Activated naive CD8-positive, alpha-beta T cell treated with anti-CD3 and anti-CD28 coated beads, Interleukin-2, amount 50 U/mL, for 16 hours (primary cell): ENCODE results near the gene CCDC187.
"Not testable (repeated sequence)": the region's sequence is repeated elsewhere in the genome, so short reads cannot be mapped to it uniquely, and the experiment has no call there.

Source experiments
- DNase-seq: peaks from one replicate; pipeline ENCODE4 v3.0.0-alpha.2; 2020; ENCODE audit warnings: low read depth, low spot score

Gene CCDC187

DNA sequence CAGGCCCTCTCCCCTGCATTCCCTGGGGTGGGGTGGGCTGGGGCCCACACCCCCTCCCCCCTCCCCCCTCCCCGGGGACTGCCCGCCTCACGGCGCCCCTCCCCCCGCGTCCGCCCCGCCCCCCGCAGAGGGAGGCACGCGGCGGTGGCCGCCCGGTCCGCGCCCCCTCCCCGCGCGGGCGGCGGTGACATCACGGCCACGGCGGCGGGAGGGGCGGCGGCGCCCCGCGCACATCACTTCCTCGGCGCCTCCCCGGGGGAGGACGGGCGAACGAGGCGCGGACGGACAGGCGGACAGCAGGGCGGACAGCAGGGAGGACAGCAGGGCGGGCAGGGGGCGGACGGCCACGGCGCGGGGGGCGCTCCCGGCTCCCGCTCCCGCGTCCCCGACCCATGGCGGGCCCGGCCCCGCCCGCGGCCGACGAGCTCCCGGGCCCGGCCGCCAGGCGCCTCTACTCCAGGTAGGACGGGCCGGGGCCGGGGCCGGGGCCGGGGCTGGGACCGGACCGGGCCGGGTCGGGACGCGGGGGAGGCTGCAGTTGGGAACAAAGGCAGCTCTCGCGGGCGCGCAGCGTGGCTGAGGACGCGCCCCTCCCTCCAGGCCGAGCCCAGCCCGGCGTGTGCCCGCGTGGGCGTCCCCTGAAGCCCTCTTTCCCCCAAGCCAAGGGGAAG lies 23.5 kb upstream of the CCDC187 start, which contains the start of gene GPSM1:
TSS of gene GPSM1 (plus strand) at position 236 of the 671 bp plus-strand sequence. CDS start at position 393, 157 bp downstream.
- DNase-seq: no peak

DNA sequence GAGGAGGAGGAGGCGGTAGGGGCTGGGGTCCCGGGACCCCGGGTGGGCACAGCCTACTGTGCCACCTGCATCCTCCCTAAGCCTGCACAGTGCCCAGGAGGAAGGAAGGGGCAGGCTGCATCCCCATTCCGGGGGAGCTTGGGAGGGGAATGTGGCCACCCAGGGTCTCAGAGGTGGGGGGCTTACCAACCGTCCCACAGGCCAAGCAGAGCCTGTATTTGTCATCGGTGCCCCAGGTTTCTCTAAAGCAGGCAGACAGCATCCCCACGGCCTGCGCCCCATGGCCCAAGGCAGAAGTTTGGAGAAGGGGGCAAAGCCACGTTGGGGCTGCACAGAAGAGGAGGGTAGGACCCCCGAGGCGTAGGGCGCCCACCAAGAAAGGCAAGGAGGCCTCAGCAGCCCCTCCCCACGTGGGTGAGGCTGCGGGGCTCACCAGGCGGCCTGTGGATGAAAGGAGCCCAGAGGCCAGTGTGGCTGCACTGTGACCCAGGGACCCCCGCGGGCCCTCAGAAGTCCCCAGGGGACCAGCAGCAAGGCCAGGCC lies 22.9 kb upstream of the CCDC187 start:
- DNase-seq: no peak

DNA sequence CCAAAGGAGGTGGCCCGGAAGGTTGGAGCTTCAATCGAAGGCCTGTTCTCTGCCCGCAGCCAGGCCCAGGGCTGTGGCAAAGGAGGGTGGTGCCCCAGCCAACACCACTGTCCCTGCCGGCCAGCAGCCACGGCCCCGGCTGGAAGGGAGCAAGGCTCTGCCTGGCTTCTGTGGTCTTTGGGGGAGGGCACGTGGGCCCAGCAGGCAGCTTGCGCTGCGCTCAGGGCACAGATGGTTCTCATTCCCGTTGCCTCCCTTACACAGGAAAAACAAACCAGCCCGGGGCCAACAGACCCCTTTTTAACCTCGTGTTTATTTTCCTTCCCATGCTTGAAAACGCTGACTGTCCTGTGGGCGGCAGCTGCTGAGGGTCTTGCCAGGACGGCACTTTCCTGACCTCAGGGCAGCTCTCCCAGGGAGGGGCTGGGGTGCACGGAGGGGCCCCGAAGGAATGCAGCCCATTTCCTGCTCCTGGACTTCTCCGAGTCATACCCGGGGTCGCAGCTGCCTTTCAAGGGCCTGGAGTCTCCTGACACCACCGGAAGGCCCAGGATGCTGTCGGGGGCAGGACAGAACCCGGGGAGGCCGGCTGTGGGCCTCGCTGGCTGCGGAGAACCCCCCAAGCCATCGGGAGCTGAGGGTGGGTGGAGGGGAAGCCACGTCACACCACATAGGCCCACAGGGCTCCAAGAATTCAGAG lies 22.3 kb upstream of the CCDC187 start:
- DNase-seq: no peak

DNA sequence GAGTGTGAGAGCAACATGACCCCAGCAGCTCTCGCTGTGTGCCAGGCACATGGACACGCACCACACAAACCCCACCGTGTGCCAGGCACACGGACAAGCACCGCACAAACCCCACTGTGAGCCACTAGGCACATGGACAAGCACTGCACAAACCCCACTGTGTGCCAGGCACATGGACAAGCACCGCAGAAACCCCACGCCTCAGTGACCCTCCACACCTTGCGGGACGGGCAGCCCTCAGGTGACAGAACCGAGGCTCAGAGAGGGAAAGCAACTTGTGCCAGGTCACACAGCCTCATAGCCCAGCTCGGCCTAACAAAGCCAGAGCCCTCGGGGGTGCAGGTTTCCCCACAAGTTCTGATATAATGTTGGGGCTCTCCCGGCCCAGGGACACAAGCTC lies 21.5 kb upstream of the CCDC187 start:
- no peak for DNase-seq

DNA sequence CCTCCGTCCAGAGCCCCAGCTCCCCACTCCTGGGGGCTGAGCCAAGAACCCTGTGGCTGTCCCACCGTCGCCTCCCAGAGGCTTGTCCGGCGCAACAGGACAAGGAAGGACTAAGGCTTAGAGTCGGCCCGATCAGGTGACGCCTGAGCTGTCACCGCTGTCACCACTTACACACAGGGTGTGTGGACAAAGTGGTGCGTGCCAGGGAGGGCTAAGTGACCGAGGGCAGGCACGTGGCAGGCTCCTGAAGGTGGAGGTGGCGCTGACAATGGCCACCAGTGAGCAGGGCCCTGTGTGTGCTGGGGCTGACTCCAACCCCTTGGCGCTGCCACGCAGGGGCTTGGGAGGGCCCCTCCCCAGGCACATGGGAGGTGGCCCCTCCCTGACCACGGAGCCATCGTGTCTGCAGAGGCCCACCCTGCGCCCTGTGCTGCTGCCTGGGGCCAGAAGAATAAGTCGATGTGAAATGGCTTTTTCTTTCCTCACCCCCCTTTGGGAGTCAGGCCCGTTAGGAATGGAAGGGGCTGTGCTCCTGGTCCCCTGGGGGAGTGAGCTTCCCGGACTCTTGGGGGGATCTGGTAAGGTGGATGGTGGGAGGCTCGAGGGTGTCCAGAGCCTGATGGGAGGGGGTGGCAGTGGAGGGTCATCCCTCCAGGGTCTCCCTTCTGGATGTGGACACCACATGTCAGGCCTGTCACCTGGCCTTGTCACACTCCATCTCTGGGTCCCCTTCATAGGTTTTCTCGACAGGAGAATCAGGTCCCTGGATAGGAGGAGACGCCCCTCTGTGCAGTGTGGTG lies 20.8 kb upstream of the CCDC187 start:
- DNase-seq: no peak

DNA sequence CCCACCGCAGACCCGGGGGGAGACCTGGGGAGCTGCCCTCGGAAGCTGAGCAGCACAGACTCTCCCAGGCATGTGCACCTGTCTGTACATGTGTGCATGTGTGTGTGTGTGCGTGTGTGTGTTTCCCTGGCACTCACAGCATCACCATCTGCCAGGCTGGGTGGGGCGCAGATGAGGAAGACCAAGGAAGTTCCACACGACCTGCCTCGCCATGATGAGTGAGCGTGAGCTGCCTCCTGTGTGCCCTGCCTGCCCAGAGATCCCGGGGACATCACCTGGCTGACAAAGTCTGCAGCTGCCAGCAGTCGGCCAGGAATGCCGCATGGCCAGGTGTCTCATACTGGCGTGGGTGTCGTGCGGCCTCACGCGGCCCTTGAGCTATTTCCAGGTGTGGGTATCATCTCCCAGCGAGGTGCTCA lies 19.5 kb upstream of the CCDC187 start:
- DNase-seq: no peak

DNA sequence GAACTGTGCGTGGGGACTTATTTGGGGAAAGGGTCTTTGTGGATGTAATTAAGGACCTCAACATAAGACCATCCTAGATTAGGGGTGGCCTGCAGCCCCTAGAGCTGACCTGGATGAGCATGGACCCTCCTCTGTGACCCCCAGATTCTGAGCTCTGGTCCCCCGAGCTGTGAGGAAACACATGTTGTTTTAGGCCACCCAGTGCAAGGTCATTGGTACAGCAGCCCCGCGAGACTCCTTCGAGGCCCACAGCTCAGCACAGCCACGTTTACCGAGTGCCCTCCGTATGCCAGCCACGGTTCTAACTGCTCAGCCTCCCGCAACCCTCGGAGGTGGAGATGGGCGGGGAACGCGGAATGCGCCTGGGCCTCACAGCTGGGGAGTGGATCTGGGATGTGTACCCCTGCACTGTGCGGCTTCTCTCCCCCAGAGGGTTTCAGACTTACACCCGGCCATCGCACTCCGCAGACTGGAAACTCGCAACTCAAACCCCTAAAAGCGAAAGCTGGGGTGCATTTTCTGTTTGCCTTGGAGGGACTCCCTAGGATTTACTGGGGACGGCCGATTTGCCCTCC lies 18.9 kb upstream of the CCDC187 start:
- DNase-seq: no peak

DNA sequence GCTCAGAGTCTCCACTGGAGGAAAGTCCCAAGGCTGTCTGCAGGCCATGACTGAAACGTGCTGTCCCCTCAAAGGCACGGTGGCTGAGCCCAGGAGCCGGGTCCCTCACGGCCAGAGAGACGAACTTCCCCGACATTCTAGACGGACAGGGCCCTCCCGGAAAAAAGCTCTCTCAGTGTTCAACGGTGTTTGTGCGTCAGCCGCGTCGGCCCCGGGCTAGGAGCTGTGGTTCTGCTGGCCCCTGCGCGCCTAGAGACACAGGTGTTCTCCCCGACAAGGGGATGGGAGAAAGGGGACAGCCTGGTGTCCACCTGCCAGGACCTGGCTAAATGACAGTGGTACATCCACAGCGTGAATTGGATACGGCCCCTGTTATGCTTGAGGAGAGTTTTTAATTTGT lies 17.7 kb upstream of the CCDC187 start:
- DNase-seq: no peak

DNA sequence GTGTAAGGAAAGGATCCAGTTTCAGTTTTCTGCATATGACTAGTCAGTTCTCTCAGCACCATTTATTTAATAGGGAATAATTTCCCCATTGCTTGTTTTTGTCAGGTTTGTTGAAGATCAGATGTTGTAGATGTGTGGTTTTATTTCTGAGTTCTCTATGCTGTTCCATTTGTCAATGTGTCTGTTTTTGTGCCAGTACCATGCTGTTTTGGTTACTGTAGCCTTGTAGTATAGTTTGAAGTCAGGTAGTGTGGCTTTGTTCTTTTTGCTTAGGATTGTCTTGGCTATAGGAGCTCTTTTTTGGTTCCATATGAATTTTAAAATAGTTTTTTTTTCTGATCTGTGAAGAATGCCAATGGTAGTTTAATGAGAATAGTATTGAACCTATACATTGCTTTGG lies 17.1 kb upstream of the CCDC187 start:
- DNase-seq: not testable (repeated sequence)

DNA sequence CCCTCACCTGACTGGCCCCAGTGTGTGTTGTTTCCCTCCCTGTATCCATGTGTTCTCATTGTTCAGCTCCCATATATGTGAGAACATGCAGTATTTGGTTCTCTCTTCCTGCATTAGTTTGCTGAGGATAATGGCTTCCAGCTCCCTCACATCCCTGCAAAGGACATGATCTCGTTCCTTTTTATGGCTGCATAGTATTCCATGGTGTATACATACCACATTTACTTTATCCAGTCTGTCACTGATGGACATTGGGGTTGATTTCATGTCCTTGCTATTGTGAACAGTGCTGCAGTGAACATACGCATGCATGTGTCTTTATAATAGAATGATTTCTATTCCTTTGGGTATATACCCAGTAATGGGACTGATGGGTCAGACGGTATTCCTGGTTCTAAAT lies 16.1 kb upstream of the CCDC187 start:
- not testable (repeated sequence) for DNase-seq

DNA sequence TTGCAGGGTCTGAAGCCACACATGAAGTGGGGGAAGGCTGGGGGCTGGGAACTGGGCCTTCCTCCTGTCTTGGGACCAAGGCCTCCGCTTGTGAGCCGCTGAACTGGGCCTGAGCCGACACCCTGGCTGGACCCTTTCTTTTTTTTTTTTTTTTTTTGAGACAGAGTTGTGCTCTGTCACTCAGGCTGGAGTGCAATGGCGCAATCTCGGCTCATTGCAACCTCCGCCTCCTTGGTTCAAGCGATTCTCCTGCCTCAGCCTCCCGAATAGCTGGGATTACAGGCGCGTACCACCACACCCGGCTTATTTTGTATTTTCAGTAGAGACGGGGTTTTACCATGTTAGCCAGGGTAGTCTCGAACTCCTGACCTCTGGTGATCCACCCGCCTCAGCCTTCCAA lies 15.3 kb upstream of the CCDC187 start:
- DNase-seq: not testable (repeated sequence)

DNA sequence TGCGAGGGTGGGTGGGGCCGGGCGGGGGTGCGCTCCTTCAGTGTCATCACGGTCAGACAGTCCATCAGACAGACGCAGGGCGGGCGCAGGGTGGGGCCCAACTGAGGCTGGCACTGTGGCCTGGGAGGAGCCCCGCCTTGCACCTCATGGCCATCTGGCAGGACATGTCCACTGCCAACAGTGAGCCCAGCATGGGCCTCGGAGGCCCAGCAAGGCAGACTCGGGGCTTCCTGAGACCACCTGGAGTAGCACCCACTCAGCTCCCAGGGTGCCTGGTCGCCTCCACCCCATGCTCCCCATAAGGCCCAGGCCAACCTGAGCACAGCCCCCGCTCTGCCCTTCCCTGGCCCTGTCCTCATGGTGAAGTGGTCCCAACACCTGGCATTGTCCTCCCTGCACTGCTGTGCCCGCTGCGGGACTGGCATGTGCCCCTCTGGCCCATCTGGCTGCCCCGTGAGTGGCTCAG lies 14.9 kb upstream of the CCDC187 start:
- no peak for DNase-seq

DNA sequence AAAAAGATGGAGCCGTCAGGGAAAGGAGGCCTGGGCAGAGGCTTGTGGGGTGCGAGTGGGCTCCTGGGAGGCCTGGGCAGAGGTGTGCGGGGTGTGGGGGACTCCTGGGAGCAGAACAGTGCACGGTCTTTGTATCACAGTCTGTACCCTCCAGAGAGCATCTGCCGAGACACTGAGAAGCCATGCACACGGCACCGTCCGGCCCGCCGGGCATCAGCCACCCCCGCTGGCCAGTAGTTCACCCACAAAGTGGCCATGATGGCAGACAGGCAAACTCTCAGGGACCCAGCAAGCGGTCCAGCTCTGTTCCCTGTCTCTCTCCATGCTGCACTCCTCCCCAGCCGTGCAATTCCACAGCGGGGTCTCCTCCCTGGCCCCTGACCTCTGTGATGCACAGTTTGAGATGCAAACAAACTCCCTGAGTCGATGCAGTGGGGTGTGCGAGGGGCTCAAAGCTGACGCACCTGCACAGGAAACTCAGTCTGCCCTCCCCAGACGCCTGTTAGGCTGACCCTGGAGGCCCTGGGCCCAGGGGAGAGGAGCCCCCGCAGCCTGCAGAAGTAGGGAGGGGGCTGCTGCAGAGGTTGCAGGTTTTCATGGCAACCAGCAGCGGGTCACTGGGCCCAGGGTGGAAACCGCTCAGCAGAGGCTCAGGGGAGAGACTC lies 14.3 kb upstream of the CCDC187 start:
- DNase-seq: no peak

DNA sequence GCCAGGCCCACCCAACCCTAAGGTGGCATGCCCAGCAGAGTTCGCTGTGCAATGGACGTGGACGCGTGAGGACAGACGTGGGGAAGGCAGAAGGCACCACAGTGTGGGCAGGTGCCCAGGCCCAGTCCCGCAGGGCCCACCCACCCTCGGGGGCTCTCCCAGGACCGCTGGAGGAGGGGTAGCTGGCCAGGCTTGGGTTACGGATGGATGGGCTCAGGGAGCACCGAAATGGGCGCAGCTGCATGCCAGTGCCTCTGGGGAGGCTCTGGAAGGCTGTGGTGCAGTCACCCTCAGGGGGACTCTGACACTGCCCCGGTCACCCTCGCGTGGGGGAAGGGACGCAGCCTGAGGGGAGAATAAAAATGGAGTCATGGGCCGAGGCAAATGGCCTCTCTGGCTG lies 13.8 kb upstream of the CCDC187 start:
- no peak for DNase-seq

DNA sequence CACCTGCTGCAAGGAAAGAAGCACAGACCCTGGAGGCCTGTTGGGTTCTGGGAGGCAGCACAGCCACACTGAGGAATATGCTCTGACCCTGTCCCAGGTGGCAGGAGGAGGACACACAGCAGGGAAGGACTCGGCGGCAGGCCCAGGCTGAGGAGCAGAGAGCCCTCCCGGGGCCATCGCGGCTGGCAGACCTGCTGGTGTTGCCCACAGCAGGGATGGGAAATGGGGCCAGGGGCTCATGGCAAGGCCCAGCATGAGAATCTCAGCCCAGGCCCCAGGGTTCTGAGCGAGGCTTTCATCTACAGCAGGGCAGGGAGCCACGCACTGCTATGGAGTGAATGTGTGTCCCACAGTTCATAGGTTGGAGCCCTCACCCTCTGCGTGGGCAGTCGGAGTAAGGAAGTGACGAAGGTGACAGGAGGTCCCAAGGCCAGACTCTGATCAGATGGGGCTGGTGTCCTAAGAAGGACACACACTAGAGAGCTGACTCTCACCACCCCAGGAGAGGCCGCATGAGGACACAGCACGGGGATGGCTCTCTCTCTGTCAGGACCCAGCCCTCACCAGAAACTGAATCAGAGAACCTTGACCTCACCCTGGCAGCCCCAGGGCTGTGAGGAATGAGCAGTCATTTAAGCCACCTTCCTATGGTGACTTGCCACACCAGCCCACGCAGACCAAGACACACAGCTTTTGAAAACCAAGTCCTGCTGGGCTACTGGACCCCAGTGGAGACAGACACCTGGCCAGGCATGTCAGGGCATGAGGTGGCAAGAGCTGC lies 13.2 kb upstream of the CCDC187 start:
- no peak for DNase-seq

DNA sequence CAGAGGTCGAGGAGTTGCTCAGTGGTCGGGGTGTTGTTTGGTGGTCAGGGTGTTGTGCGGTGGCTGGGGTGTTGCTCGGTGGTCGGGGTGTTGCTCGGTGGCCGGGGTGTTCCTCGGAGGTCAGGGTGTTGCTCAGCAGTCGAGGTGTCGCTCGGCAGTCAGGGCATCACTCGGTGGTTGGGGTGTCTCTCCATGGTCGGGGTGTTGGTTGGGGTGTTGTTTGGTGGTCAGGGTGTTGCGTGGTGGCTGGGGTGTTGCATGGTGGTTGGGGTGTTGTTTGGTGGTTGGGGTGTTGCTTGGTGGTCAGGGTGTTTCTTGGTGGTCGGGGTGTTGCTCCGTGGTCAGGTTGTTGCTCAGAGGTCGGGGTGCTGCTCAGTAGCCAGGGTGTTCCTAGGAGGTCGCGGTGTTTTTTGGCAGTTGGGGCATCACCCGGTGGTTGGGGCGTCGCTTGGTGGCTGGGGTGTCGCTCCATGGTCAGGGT lies 12.4 kb upstream of the CCDC187 start:
- DNase-seq: no peak

DNA sequence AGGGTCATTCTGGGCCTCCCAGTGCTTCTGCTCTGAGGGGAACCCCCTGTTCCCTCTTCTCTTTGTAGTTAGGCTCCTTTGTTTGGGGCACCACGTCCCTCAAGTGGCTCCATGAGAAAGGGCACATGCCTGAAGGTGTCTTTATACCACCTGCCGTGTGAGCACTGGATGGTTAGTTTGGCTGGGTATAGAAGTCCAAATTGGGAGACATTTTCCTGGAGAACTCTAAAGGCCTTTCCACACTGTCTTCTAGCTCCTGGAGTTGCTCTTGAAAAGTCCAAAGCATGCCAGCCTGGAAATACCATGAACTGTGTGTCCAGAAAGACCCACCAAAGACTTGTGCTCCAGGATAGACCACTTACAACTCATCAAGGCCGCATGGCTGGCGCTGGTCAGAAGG lies 11.1 kb upstream of the CCDC187 start:
- no peak for DNase-seq

DNA sequence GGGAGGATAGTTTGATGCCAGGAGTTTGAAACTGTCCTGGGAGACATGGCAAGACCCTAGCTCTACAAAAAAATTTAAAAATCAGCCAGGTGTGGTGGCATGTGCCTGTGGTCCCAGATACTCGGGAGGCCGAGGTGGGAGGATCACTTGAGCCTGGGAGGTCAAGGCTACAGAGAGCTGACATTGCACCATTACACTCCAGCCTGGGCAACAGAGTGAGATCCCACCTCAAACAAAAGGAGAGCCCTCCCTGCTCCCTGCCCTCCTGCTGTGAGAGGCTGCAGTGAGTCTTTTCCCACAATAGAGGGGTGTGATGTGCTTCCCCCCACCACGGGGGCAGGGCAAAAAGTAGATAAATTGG lies 10.1 kb upstream of the CCDC187 start:
- DNase-seq: no peak

DNA sequence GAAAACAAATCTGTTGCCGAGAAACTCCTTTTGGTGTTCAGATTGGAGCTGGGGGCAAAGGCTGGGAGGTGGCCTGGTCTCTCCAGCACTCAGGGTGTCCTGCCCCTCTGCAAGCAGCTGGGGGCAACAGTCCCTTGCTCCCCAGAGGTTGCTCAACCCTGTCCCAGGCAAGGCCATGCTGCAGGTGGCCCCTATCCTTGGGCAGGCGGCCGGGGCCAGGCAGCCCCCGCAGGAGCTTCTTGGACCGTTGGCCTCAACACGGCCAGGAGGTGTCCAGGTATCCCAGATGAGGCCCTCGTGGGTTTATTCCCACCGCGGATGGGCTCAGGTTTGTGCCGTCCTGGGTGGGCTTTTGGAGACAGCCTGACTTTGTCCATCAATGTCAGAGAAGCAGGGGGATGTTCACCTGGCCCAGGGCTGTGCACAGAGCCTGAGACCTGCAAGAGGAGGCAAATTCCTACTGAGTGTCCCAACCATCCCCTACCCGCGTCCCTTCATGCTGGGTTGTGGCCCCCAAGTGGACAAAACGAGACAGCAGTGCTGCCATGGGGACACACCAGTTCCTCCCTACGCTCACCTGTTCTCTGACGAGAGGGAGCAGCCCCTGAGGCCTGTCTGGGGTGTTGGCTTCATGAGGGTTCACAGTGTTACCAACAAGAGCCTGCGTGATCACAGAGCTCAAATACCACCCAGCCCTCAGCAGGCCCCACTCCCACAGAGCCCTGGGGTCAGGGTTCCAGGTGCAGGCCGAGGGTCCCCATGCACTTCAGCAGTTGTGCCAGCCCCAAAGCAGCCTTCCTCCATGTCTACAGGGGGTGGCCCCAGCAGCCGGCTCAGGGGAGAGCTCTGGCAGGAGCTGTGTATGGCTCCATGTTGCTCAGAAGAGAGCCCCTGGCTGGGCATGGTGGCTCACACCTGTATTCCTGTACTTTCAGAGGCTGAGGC lies 9.5 kb upstream of the CCDC187 start:
- no peak for DNase-seq
